ENCODE measurements around the gene NUFIP1.

NUFIP1 gene

GRCh38 chr13:44921931-44922758 lies 67.1 kb downstream of the NUFIP1 start:
- Histone ChIP-seq H3K14ac (ENCODE audit: low read length) (no peak overlapping the region), H2BK15ac (ENCODE audit: low read length) (no peak overlapping the region), H3K9ac (ENCODE audit: low read depth, low read length, poor library complexity) (no peak overlapping the region), H3K18ac (ENCODE audit: low read length) (no peak overlapping the region), H3K4me2 (ENCODE audit: insufficient read depth, low read length, poor library complexity, severe bottlenecking) (no peak overlapping the region), H3K4me3 (ENCODE audit: low read length in 2 of 2) (no peak overlapping the region), H4K8ac (ENCODE audit: low read depth, low read length) (no peak overlapping the region), H2BK5ac (ENCODE audit: low read length) (no peak overlapping the region), H3K9me3 (replicated peaks in 1 of 2; ENCODE audit: control insufficient read depth in 2 of 2, insufficient read depth in 1 of 2, low read depth in 1 of 2, low read length in 2 of 2) (no peaks in the 10 kb centered on the region), H3K4ac (ENCODE audit: low read length) (no peak overlapping the region), H3K27ac (replicated peaks; ENCODE audit: low read length) (no peak overlapping the region), H2BK120ac (ENCODE audit: low read depth, low read length) (no peak overlapping the region), H4K91ac (ENCODE audit: low read depth, low read length, poor library complexity) (no peak overlapping the region), H3K36me3 (replicated peaks in 1 of 2; ENCODE audit: control insufficient read depth in 2 of 2, insufficient read depth in 2 of 2, low read length in 2 of 2) (no peaks in the 10 kb centered on the region), H3K27me3 (ENCODE audit: control insufficient read depth in 3 of 3, insufficient read depth in 3 of 3, low read depth in 1 of 3, low read length in 3 of 3) (peaks cover 0 to 6% (median 0%) of the 10 kb centered on the region in 3 experiments), H2BK12ac (ENCODE audit: low read length) (no peak overlapping the region), H2AFZ (ENCODE audit: low read length) (no peak overlapping the region), H3K4me1 (ENCODE audit: control insufficient read depth in 2 of 2, insufficient read depth in 1 of 2, low read depth in 1 of 2, low read length in 2 of 2) (peaks cover 4 to 12% of the 10 kb centered on the region in 2 donors), H2AK5ac (ENCODE audit: low read depth, low read length) (no peak overlapping the region), H3K79me1 (ENCODE audit: low read depth, low read length) (no peaks in the 10 kb centered on the region), H3K23ac (ENCODE audit: low read depth, low read length, poor library complexity) (no peak overlapping the region)
- no peak for DNase-seq (ENCODE audit: low spot score)
- no CpG with 5 or more reads among the region's 2 CpGs for WGBS, 2 donors (ENCODE audit: extremely low coverage in 2 of 2, insufficient read length in 2 of 2, insufficient replicate concordance in 1 of 2)

GRCh38 chr13:44921246-44921877 lies 67.9 kb downstream of the NUFIP1 start:
- H3K23ac ChIP-seq (ENCODE audit: low read depth, low read length, poor library complexity), result no peak overlapping the region
- H2BK120ac ChIP-seq (ENCODE audit: low read depth, low read length), result no peak overlapping the region
- H4K91ac ChIP-seq (ENCODE audit: low read depth, low read length, poor library complexity), result no peak overlapping the region
- no peaks in the 10 kb centered on the region for H3K79me1 ChIP-seq (ENCODE audit: low read depth, low read length)
- H2BK12ac ChIP-seq (ENCODE audit: low read length), result no peak overlapping the region
- no peak overlapping the region for H2BK15ac ChIP-seq (ENCODE audit: low read length)
- no peak overlapping the region for H3K4me2 ChIP-seq (ENCODE audit: insufficient read depth, low read length, poor library complexity, severe bottlenecking)
- no peak overlapping the region for H3K4me3 ChIP-seq (ENCODE audit: low read length in 2 of 2)
- no peak overlapping the region for H3K9ac ChIP-seq (ENCODE audit: low read depth, low read length, poor library complexity)
- H3K4ac ChIP-seq (ENCODE audit: low read length), result no peak overlapping the region
- H4K8ac ChIP-seq (ENCODE audit: low read depth, low read length), result no peak overlapping the region
- H3K27me3 ChIP-seq (ENCODE audit: control insufficient read depth in 3 of 3, insufficient read depth in 3 of 3, low read depth in 1 of 3, low read length in 3 of 3), result peaks cover 0 to 6% (median 0%) of the 10 kb centered on the region in 3 experiments
- H3K4me1 ChIP-seq (ENCODE audit: control insufficient read depth in 2 of 2, insufficient read depth in 1 of 2, low read depth in 1 of 2, low read length in 2 of 2), result peaks cover 4 to 12% of the 10 kb centered on the region in 2 donors
- WGBS, 2 donors (ENCODE audit: extremely low coverage in 2 of 2, insufficient read length in 2 of 2, insufficient replicate concordance in 1 of 2), result no CpG with 5 or more reads among the region's 11 CpGs
- no peaks in the 10 kb centered on the region for H3K9me3 ChIP-seq (replicated peaks in 1 of 2; ENCODE audit: control insufficient read depth in 2 of 2, insufficient read depth in 1 of 2, low read depth in 1 of 2, low read length in 2 of 2)
- no peaks in the 10 kb centered on the region for H3K36me3 ChIP-seq (replicated peaks in 1 of 2; ENCODE audit: control insufficient read depth in 2 of 2, insufficient read depth in 2 of 2, low read length in 2 of 2)
- H3K27ac ChIP-seq (replicated peaks; ENCODE audit: low read length), result no peak overlapping the region
- peak overlapping the region; percentile 66 for H2AFZ ChIP-seq (ENCODE audit: low read length)
- H3K18ac ChIP-seq (ENCODE audit: low read length), result no peak overlapping the region
- H2BK5ac ChIP-seq (ENCODE audit: low read length), result no peak overlapping the region
- DNase-seq (ENCODE audit: low spot score), result no peak
- no peak overlapping the region for H3K14ac ChIP-seq (ENCODE audit: low read length)
- peak overlapping the region; percentile 50 for H2AK5ac ChIP-seq (ENCODE audit: low read depth, low read length)

GRCh38 chr13:44920013-44920412 lies 69.3 kb downstream of the NUFIP1 start:
- Histone ChIP-seq H3K4me2 (ENCODE audit: insufficient read depth, low read length, poor library complexity, severe bottlenecking) (no peak overlapping the region), H3K14ac (ENCODE audit: low read length) (no peak overlapping the region), H3K4me1 (ENCODE audit: control insufficient read depth in 2 of 2, insufficient read depth in 1 of 2, low read depth in 1 of 2, low read length in 2 of 2) (peaks cover 4 to 11% of the 10 kb centered on the region in 2 donors), H3K23ac (ENCODE audit: low read depth, low read length, poor library complexity) (no peak overlapping the region), H3K9me3 (replicated peaks in 1 of 2; ENCODE audit: control insufficient read depth in 2 of 2, insufficient read depth in 1 of 2, low read depth in 1 of 2, low read length in 2 of 2) (no peaks in the 10 kb centered on the region), H2BK120ac (ENCODE audit: low read depth, low read length) (no peak overlapping the region), H2AK5ac (ENCODE audit: low read depth, low read length) (no peak overlapping the region), H3K79me1 (ENCODE audit: low read depth, low read length) (no peaks in the 10 kb centered on the region), H2AFZ (ENCODE audit: low read length) (no peak overlapping the region), H4K8ac (ENCODE audit: low read depth, low read length) (no peak overlapping the region), H4K91ac (ENCODE audit: low read depth, low read length, poor library complexity) (no peak overlapping the region), H3K27ac (replicated peaks; ENCODE audit: low read length) (no peak overlapping the region), H2BK15ac (ENCODE audit: low read length) (no peak overlapping the region), H3K27me3 (ENCODE audit: control insufficient read depth in 3 of 3, insufficient read depth in 3 of 3, low read depth in 1 of 3, low read length in 3 of 3) (peaks cover 0 to 3% (median 0%) of the 10 kb centered on the region in 3 experiments), H3K4ac (ENCODE audit: low read length) (no peak overlapping the region), H2BK12ac (ENCODE audit: low read length) (no peak overlapping the region), H3K9ac (ENCODE audit: low read depth, low read length, poor library complexity) (no peak overlapping the region), H2BK5ac (ENCODE audit: low read length) (no peak overlapping the region), H3K36me3 (replicated peaks in 1 of 2; ENCODE audit: control insufficient read depth in 2 of 2, insufficient read depth in 2 of 2, low read length in 2 of 2) (no peaks in the 10 kb centered on the region), H3K4me3 (ENCODE audit: low read length in 2 of 2) (no peak overlapping the region), H3K18ac (ENCODE audit: low read length) (no peak overlapping the region)
- no peak for DNase-seq (ENCODE audit: low spot score)
- no CpG with 5 or more reads among the region's 3 CpGs for WGBS, 2 donors (ENCODE audit: extremely low coverage in 2 of 2, insufficient read length in 2 of 2, insufficient replicate concordance in 1 of 2)

DNA sequence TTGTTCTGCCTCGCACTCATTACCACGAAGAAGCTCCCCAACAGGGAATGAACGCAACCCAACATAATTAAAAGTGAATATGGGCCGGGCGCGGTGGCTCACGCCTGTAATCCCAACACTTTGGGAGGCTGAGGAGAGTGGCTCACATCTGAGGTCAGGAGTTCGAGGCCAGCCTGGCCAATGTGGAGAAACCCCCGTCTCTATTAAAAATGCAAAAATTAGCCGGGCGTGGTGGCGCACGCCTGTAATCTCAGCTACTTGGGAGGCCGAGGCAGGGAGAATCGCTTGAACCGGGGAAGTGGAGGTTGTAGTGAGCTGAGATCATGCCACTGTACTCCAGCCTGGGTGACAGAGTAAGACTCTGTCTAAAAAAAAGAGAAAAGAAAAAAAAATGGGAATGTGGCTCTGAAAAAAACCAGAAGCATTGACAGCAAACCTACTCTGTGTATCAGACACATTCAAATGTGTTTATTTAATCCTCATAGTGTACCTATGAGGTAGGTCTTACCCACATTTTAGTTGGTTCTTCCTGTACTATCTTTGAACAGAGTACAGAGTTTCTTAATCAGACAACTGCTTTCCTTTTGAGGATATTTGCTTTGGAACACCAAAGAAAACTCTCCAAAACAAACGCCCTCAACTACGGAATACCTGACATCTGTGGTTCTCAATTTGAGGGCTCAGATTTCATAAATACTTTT lies 70.0 kb downstream of the NUFIP1 start:
- Histone ChIP-seq H3K4me1 (ENCODE audit: control insufficient read depth in 2 of 2, insufficient read depth in 1 of 2, low read depth in 1 of 2, low read length in 2 of 2) (peaks cover 4 to 8% of the 10 kb centered on the region in 2 donors), H3K27ac (replicated peaks; ENCODE audit: low read length) (peak overlapping the region; percentile 90), H3K9me3 (replicated peaks in 1 of 2; ENCODE audit: control insufficient read depth in 2 of 2, insufficient read depth in 1 of 2, low read depth in 1 of 2, low read length in 2 of 2) (no peaks in the 10 kb centered on the region), H3K36me3 (replicated peaks in 1 of 2; ENCODE audit: control insufficient read depth in 2 of 2, insufficient read depth in 2 of 2, low read length in 2 of 2) (no peaks in the 10 kb centered on the region), H3K4me3 (ENCODE audit: low read length in 2 of 2) (peak overlapping the region in 1 of 2 donors; percentile 64), H3K4me2 (ENCODE audit: insufficient read depth, low read length, poor library complexity, severe bottlenecking) (peak overlapping the region; percentile 72), H2BK5ac (ENCODE audit: low read length) (no peak overlapping the region), H3K27me3 (ENCODE audit: control insufficient read depth in 3 of 3, insufficient read depth in 3 of 3, low read depth in 1 of 3, low read length in 3 of 3) (no peaks in the 10 kb centered on the region), H3K23ac (ENCODE audit: low read depth, low read length, poor library complexity) (no peak overlapping the region), H2AK5ac (ENCODE audit: low read depth, low read length) (no peak overlapping the region), H2AFZ (ENCODE audit: low read length) (peak overlapping the region; percentile 94), H4K8ac (ENCODE audit: low read depth, low read length) (no peak overlapping the region), H2BK12ac (ENCODE audit: low read length) (no peak overlapping the region), H3K18ac (ENCODE audit: low read length) (no peak overlapping the region), H3K4ac (ENCODE audit: low read length) (no peak overlapping the region), H2BK15ac (ENCODE audit: low read length) (no peak overlapping the region), H3K79me1 (ENCODE audit: low read depth, low read length) (no peaks in the 10 kb centered on the region), H3K14ac (ENCODE audit: low read length) (no peak overlapping the region), H3K9ac (ENCODE audit: low read depth, low read length, poor library complexity) (no peak overlapping the region), H4K91ac (ENCODE audit: low read depth, low read length, poor library complexity) (no peak overlapping the region), H2BK120ac (ENCODE audit: low read depth, low read length) (no peak overlapping the region)
- DNase-seq (ENCODE audit: low spot score), result no peak
- no CpG with 5 or more reads among the region's 18 CpGs for WGBS, 2 donors (ENCODE audit: extremely low coverage in 2 of 2, insufficient read length in 2 of 2, insufficient replicate concordance in 1 of 2)
